Esophagus squamous epithelium (tissue), 5 donors: ENCODE results near the gene MTHFSD. TPM values are rescaled to one million over a fixed set of nuclear protein-coding genes. Genes with fewer than 3 reads are reported as not detected.
A peak's percentile ranks its signal among the peaks of the same experiment; 100 is the strongest.

Source experiments
- DNase-seq: peaks from one replicate; lab custom pipeline; 2025; lab: John Stamatoyannopoulos, UW
- H3K27ac ChIP-seq, 4 donors: fragments of 200-600 bp; sonication (generic); one replicate each; pipeline ENCODE4 v1.5.1; 2016 to 2019; ENCODE audit warnings: mild to moderate bottlenecking in 1 of 4
- H3K27me3 ChIP-seq, 4 donors: fragments of 200-600 bp; sonication (generic); 1 replicate in 3 of 4; 2 replicates in 1 of 4; pipeline versions ENCODE4 v1.5.1 to v1.6.0; 2017 to 2021; ENCODE audit warnings: antibody characterized with exemption in 1 of 4
- H3K36me3 ChIP-seq, 3 donors: fragments of 200-600 bp; sonication (generic); one replicate each; pipeline ENCODE4 v1.5.1; 2016 to 2019
- H3K4me1 ChIP-seq, 3 donors: fragments of 200-600 bp; sonication (generic); one replicate each; pipeline ENCODE4 v1.5.1; 2017 to 2019
- H3K4me3 ChIP-seq, 4 donors: fragments of 200-600 bp; sonication (generic); 1 replicate in 3 of 4; 2 replicates in 1 of 4; pipeline ENCODE4 v1.5.1; 2016 to 2019; ENCODE audit warnings: mild to moderate bottlenecking in 2 of 4, moderate library complexity in 1 of 4
- H3K9me3 ChIP-seq, 3 donors: fragments of 200-600 bp; sonication (generic); one replicate each; pipeline ENCODE4 v1.5.1; 2016 to 2019
- POLR2A ChIP-seq, 4 donors: fragments of 450-650 bp; IDR thresholded peaks; one replicate each; pipeline ENCODE4 v1.6.1; 2017; ENCODE audit warnings: antibody characterized with exemption in 4 of 4, mild to moderate bottlenecking in 4 of 4, moderate library complexity in 3 of 4
- WGBS, 2 donors: methylation state at CpG; one replicate each; pipeline ENCODE4 v1.1.5; 2018; 5-methylcytosine and 5-hydroxymethylcytosine counted together
- intact Hi-C: fragments of 100-400 bp; cut with DNase I; formaldehyde crosslinking; loops from one replicate; pipeline ENCODE4 v1.15.0; 2022
- total RNA-seq, 4 donors: library from RNA; depleted of rRNA; stranded (reverse); fragments of >200 nt; gene quantifications; one replicate each; pipeline ENCODE4 v1.1.0, GENCODE V29; 2016
- TF ChIP-seq, protein P1 (sequence below), 6 experiments: fragments of 450-650 bp in 4 of 6; fragments of 200-600 bp in 2 of 6; sonication (generic) in 2 of 6; IDR thresholded peaks; one replicate each; pipeline ENCODE4 v1.5.1; 2016 to 2019; ENCODE audit warnings: antibody characterized with exemption in 6 of 6, mild to moderate bottlenecking in 4 of 6, moderate library complexity in 4 of 6
- donor health status: DM: yes; HTN: yes; CAD: no.

MTHFSD gene
- total RNA-seq, 4 donors from 2014 or later, result 10.7 to 17.7 (median 14.8) TPM

DNA sequence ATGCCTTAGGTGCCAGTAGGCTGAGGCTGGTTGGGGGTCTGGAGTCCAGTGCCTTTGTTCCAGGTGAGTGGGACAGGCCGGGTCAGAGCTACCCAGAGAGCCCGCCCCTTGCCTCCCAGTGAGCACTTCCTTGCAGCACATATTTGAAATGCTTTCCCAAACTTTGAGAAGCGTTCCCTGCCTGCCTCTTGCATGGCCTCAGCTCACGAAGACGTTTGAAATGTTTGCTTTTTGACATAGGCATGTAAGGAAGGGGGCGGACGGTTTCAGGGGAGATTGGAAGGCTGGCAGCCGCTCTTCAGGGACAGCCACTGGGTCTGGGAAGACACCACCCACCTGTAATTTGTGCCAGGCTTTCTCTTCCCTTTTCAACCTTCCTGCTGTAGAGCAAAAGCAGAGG is 18.2 kb upstream of the MTHFSD start:
- TF ChIP-seq POLR2A (IDR thresholded peaks at IDR 0.05), result no peak
- TF ChIP-seq, protein P1, sequence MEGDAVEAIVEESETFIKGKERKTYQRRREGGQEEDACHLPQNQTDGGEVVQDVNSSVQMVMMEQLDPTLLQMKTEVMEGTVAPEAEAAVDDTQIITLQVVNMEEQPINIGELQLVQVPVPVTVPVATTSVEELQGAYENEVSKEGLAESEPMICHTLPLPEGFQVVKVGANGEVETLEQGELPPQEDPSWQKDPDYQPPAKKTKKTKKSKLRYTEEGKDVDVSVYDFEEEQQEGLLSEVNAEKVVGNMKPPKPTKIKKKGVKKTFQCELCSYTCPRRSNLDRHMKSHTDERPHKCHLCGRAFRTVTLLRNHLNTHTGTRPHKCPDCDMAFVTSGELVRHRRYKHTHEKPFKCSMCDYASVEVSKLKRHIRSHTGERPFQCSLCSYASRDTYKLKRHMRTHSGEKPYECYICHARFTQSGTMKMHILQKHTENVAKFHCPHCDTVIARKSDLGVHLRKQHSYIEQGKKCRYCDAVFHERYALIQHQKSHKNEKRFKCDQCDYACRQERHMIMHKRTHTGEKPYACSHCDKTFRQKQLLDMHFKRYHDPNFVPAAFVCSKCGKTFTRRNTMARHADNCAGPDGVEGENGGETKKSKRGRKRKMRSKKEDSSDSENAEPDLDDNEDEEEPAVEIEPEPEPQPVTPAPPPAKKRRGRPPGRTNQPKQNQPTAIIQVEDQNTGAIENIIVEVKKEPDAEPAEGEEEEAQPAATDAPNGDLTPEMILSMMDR (IDR thresholded peaks at IDR 0.05), result no peak
- Histone ChIP-seq H3K27me3 (peaks cover 9 to 100% (median 27%) of the 10 kb centered on the region in 4 donors), H3K9me3 (no peaks in the 10 kb centered on the region), H3K4me3 (no peak overlapping the region), H3K4me1 (peaks cover 0 to 20% (median 13%) of the 10 kb centered on the region in 3 donors), H3K27ac (peak overlapping the region in 1 of 4 donors; percentile 44), H3K36me3 (no peaks in the 10 kb centered on the region)
- WGBS, 2 donors, result 74 to 100% methylated on average over 1 to 5 of the region's 8 CpGs
- intact Hi-C loops, result loop anchor here (10.0 kb wide), 1 partner anchor 302 kb away; no protein-coding TSS in a partner anchor
- DNase-seq, result no peak

DNA sequence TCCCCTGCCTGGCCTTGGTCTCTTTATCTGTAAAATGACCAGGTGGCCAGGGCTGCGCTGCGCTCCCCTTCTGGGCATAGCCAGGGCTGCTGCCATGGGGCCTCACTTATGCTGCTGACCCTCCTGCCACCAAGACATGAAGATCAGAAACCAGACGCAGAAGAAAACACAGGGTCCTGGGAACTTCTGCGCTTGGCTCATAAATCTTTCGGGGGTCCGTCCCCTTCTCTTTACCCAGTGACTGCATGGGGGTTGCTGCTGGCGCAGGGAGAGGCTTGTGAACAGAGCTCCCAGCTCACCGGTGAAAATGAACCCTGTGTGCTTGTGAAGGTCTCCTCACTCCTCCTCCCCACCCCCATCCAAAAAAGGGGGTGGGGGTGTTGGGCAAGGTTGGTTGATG is 17.6 kb upstream of the MTHFSD start:
- no peak for DNase-seq
- Histone ChIP-seq H3K4me1 (peaks cover 0 to 26% (median 13%) of the 10 kb centered on the region in 3 donors), H3K4me3 (no peak overlapping the region), H3K9me3 (no peaks in the 10 kb centered on the region), H3K27ac (no peak overlapping the region), H3K27me3 (peaks cover 10 to 100% (median 23%) of the 10 kb centered on the region in 4 donors), H3K36me3 (no peaks in the 10 kb centered on the region)
- WGBS, 2 donors, result 96% methylated on average over 4 of the region's 8 CpGs; no CpG with 5 or more reads in 1 of the 2 donors
- intact Hi-C loops, result loop anchor here (10.0 kb wide), 1 partner anchor 302 kb away; no protein-coding TSS in a partner anchor
- TF ChIP-seq POLR2A (IDR thresholded peaks at IDR 0.05), result no peak
- TF ChIP-seq, protein P1 (IDR thresholded peaks at IDR 0.05), result no peak

DNA sequence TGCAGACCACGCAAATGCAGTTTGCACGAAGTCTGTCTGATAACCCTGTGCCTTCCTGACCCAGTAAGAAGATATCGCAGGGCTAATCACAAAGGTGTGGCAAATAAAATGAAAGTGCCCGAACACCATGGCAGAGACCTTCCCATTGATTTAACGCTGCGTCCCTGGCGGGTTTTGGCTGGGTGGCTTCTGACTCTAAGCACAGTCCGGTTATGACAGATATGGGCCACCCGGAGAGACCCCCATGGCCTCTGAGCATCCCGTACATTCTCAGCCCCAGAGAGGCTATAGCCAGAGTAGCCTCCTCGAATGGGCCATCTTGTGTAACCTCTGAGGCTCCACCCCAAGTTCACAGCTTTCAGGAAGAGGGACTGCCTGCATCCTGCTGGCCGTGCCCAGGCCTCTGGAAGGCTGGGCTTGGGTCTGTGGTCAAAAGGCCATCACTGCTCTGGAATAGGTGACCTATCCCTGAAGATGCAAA is 17.0 kb upstream of the MTHFSD start:
- 77 to 91% methylated on average over 8 to 11 of the region's 12 CpGs for WGBS, 2 donors
- no peak for DNase-seq
- TF ChIP-seq, protein P1 (IDR thresholded peaks at IDR 0.05), result no peak
- TF ChIP-seq POLR2A (IDR thresholded peaks at IDR 0.05), result no peak
- H3K36me3 ChIP-seq, result no peaks in the 10 kb centered on the region
- peaks cover 0 to 31% (median 13%) of the 10 kb centered on the region in 3 donors for H3K4me1 ChIP-seq
- H3K9me3 ChIP-seq, result no peaks in the 10 kb centered on the region
- peak overlapping the region in 1 of 4 donors; percentile 7 for H3K4me3 ChIP-seq
- peaks cover 12 to 100% (median 24%) of the 10 kb centered on the region in 4 donors for H3K27me3 ChIP-seq
- H3K27ac ChIP-seq, result no peak overlapping the region
- intact Hi-C loops, result loop anchor here (10.0 kb wide), 1 partner anchor 303 kb away; no protein-coding TSS in a partner anchor

DNA sequence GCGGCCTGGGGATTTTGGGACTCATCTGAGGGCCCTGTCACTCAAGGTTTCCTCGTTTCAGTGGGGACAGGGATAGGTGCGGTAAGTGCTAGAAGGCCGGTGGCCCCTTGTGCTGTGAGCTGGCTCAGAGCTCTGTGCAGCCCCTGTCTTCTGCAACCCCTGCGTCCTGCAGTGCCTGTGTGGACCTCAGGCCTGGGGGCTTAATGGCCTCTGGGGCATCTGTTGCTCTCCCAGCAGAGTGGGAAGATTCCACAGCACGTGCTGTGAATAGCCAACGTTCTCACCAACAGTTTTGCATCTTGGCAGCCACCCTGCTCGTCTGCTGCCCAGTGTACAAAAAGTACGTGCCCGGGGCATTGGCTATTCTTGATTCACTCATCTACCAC is 16.5 kb upstream of the MTHFSD start:
- Histone ChIP-seq H3K36me3 (no peaks in the 10 kb centered on the region), H3K9me3 (no peaks in the 10 kb centered on the region), H3K27me3 (peaks cover 11 to 100% (median 22%) of the 10 kb centered on the region in 4 donors), H3K4me3 (peak overlapping the region in 1 of 4 donors; percentile 7), H3K4me1 (peaks cover 0 to 31% (median 10%) of the 10 kb centered on the region in 3 donors), H3K27ac (no peak overlapping the region)
- 45 to 54% methylated on average over 5 of the region's 10 CpGs for WGBS, 2 donors
- intact Hi-C loops, result loop anchor here (10.0 kb wide), 1 partner anchor 303 kb away; no protein-coding TSS in a partner anchor
- TF ChIP-seq POLR2A (IDR thresholded peaks at IDR 0.05), result no peak
- TF ChIP-seq, protein P1 (IDR thresholded peaks at IDR 0.05), result no peak
- no peak for DNase-seq
